Mucosa of stomach (tissue), 1 donor: Measurements from ENCODE around the gene SERGEF.

Experiments
- H3K27me3 ChIP-seq: one replicate; pipeline ENCODE4 v1.7.0; 2013; ENCODE audit warnings: mild to moderate bottlenecking, low read length; ENCODE audit not compliant: control insufficient read depth, insufficient read depth
- H3K36me3 ChIP-seq: one replicate; pipeline ENCODE4 v1.7.0; 2013; ENCODE audit warnings: low read length; ENCODE audit not compliant: control insufficient read depth, insufficient read depth
- H3K4me1 ChIP-seq: one replicate; pipeline ENCODE4 v1.7.0; 2013; ENCODE audit warnings: mild to moderate bottlenecking, low read length; ENCODE audit not compliant: control insufficient read depth, insufficient read depth
- H3K4me3 ChIP-seq: one replicate; pipeline ENCODE4 v1.7.0; 2013; ENCODE audit warnings: low read length
- H3K9ac ChIP-seq: one replicate; pipeline ENCODE4 v1.7.0; 2013; ENCODE audit warnings: mild to moderate bottlenecking, low read length, moderate library complexity
- H3K9me3 ChIP-seq: one replicate; pipeline ENCODE4 v1.7.0; 2013; ENCODE audit warnings: mild to moderate bottlenecking, low read length, moderate library complexity; ENCODE audit not compliant: control insufficient read depth
- donor health status: Pancreatic carcinoma.

Gene SERGEF

GRCh38 chr11:17968206-17968605 is 44.6 kb downstream of the SERGEF start:
- Histone ChIP-seq H3K4me1 (no peaks in the 10 kb centered on the region), H3K4me3 (no peak overlapping the region), H3K9me3 (no peaks in the 10 kb centered on the region), H3K9ac (no peak overlapping the region), H3K36me3 (no peaks in the 10 kb centered on the region), H3K27me3 (no peaks in the 10 kb centered on the region)

- no peaks in the 10 kb centered on the region for H3K4me1 ChIP-seq
- H3K9ac ChIP-seq, result no peak overlapping the region
- no peaks in the 10 kb centered on the region for H3K9me3 ChIP-seq
- H3K36me3 ChIP-seq, result no peaks in the 10 kb centered on the region
- H3K4me3 ChIP-seq, result no peak overlapping the region
- H3K27me3 ChIP-seq, result no peaks in the 10 kb centered on the region
These were observed 45.2 kb downstream of the SERGEF start for GRCh38 chr11:17967661-17968060.

- Histone ChIP-seq H3K9ac (no peak overlapping the region), H3K4me1 (no peaks in the 10 kb centered on the region), H3K9me3 (no peaks in the 10 kb centered on the region), H3K27me3 (no peaks in the 10 kb centered on the region), H3K4me3 (no peak overlapping the region), H3K36me3 (no peaks in the 10 kb centered on the region)
These were observed 52.8 kb downstream of the SERGEF start for GRCh38 chr11:17960091-17960490.

GRCh38 chr11:17958446-17958845 is 54.4 kb downstream of the SERGEF start:
- no peak overlapping the region for H3K4me3 ChIP-seq
- H3K9ac ChIP-seq, result no peak overlapping the region
- H3K9me3 ChIP-seq, result no peaks in the 10 kb centered on the region
- no peaks in the 10 kb centered on the region for H3K4me1 ChIP-seq
- no peaks in the 10 kb centered on the region for H3K36me3 ChIP-seq
- H3K27me3 ChIP-seq, result no peaks in the 10 kb centered on the region

GRCh38 chr11:17954395-17955252 is 58.2 kb downstream of the SERGEF start:
- Histone ChIP-seq H3K27me3 (no peaks in the 10 kb centered on the region), H3K9ac (no peak overlapping the region)

GRCh38 chr11:17952487-17952886 is 60.4 kb downstream of the SERGEF start:
- H3K36me3 ChIP-seq, result peaks cover 4% of the 10 kb centered on the region
- H3K9me3 ChIP-seq, result no peaks in the 10 kb centered on the region

More at GRCh38 chr11:17954395-17955252, 58.2 kb downstream of the SERGEF start:
- Histone ChIP-seq H3K36me3 (no peaks in the 10 kb centered on the region), H3K4me1 (no peaks in the 10 kb centered on the region), H3K9me3 (no peaks in the 10 kb centered on the region), H3K4me3 (no peak overlapping the region)

GRCh38 chr11:17951685-17952388 is 61.0 kb downstream of the SERGEF start:
- no peak overlapping the region for H3K4me3 ChIP-seq
- no peaks in the 10 kb centered on the region for H3K4me1 ChIP-seq
- H3K36me3 ChIP-seq, result peaks cover 4% of the 10 kb centered on the region
- no peak overlapping the region for H3K9ac ChIP-seq
- H3K27me3 ChIP-seq, result no peaks in the 10 kb centered on the region
- H3K9me3 ChIP-seq, result no peaks in the 10 kb centered on the region

More at GRCh38 chr11:17952487-17952886, 60.4 kb downstream of the SERGEF start:
- Histone ChIP-seq H3K4me3 (no peak overlapping the region), H3K4me1 (no peaks in the 10 kb centered on the region), H3K27me3 (no peaks in the 10 kb centered on the region), H3K9ac (no peak overlapping the region)

GRCh38 chr11:17950644-17951043 is 62.2 kb downstream of the SERGEF start:
- Histone ChIP-seq H3K9ac (no peak overlapping the region), H3K27me3 (no peaks in the 10 kb centered on the region), H3K9me3 (no peaks in the 10 kb centered on the region), H3K4me3 (no peak overlapping the region), H3K36me3 (peaks cover 4% of the 10 kb centered on the region), H3K4me1 (no peaks in the 10 kb centered on the region)

- Histone ChIP-seq H3K9ac (no peak overlapping the region), H3K36me3 (peaks cover 4% of the 10 kb centered on the region), H3K4me1 (no peaks in the 10 kb centered on the region), H3K27me3 (no peaks in the 10 kb centered on the region), H3K9me3 (no peaks in the 10 kb centered on the region), H3K4me3 (no peak overlapping the region)
These were observed 64.6 kb downstream of the SERGEF start for GRCh38 chr11:17948296-17948695.

GRCh38 chr11:17939542-17939941 is 73.3 kb downstream of the SERGEF start:
- Histone ChIP-seq H3K9ac (no peak overlapping the region), H3K36me3 (no peaks in the 10 kb centered on the region), H3K27me3 (no peaks in the 10 kb centered on the region), H3K4me1 (no peaks in the 10 kb centered on the region), H3K9me3 (no peaks in the 10 kb centered on the region), H3K4me3 (no peak overlapping the region)

- H3K9ac ChIP-seq, result no peak overlapping the region
- no peaks in the 10 kb centered on the region for H3K9me3 ChIP-seq
- no peaks in the 10 kb centered on the region for H3K36me3 ChIP-seq
- no peaks in the 10 kb centered on the region for H3K27me3 ChIP-seq
- no peak overlapping the region for H3K4me3 ChIP-seq
- no peaks in the 10 kb centered on the region for H3K4me1 ChIP-seq
These were observed 76.1 kb downstream of the SERGEF start for GRCh38 chr11:17936790-17937189.

- Histone ChIP-seq H3K4me3 (no peak overlapping the region), H3K9ac (no peak overlapping the region), H3K4me1 (no peaks in the 10 kb centered on the region), H3K27me3 (no peaks in the 10 kb centered on the region), H3K9me3 (no peaks in the 10 kb centered on the region), H3K36me3 (no peaks in the 10 kb centered on the region)
These were observed 78.7 kb downstream of the SERGEF start for GRCh38 chr11:17934194-17934593.
